Gastroesophageal sphincter (tissue), 4 donors: Measurements from ENCODE around the gene TBCD. TPM values are rescaled to one million over a fixed set of nuclear protein-coding genes. Genes with fewer than 3 reads are reported as not detected.

ENCODE experiments used
- ATAC-seq: fragments of 150-250 bp; one replicate; pipeline ENCODE4 v1.9.1; 2016; ENCODE audit warnings: mild to moderate bottlenecking, moderate library complexity
- H3K27ac ChIP-seq, 4 donors: fragments of 200-600 bp; sonication (generic) in 3 of 4; 1 replicate in 3 of 4; 2 replicates in 1 of 4; pipeline ENCODE4 v1.5.1; 2016 to 2019
- H3K27me3 ChIP-seq: fragments of 200-600 bp; sonication (generic); one replicate; pipeline ENCODE4 v1.5.1; 2019
- H3K36me3 ChIP-seq, 2 donors: fragments of 200-600 bp; sonication (generic); one replicate each; pipeline ENCODE4 v1.5.1; 2019; ENCODE audit warnings: control low read depth in 1 of 2
- H3K4me1 ChIP-seq, 3 donors: fragments of 200-600 bp; sonication (generic); 1 replicate in 2 of 3; 2 replicates in 1 of 3; pipeline ENCODE4 v1.5.1; 2016 to 2019; ENCODE audit warnings: control low read depth in 2 of 3
- H3K4me3 ChIP-seq, 2 donors: fragments of 200-600 bp; sonication (generic); one replicate each; pipeline ENCODE4 v1.5.1; 2019; ENCODE audit warnings: mild to moderate bottlenecking in 1 of 2, moderate library complexity in 1 of 2
- H3K9me3 ChIP-seq, 3 donors: fragments of 200-600 bp; sonication (generic); one replicate each; pipeline ENCODE4 v1.5.1; 2017 to 2019; ENCODE audit warnings: control low read depth in 2 of 3
- CTCF ChIP-seq, 4 experiments: fragments of 200-600 bp in 2 of 4; fragments of 450-650 bp in 2 of 4; sonication (generic) in 1 of 4; IDR thresholded peaks; one replicate each; pipeline ENCODE4 v1.5.1; 2017 to 2019; ENCODE audit warnings: antibody characterized with exemption in 4 of 4, mild to moderate bottlenecking in 2 of 4, moderate library complexity in 2 of 4
- EP300 ChIP-seq: sonication (generic); formaldehyde crosslinking; IDR thresholded peaks from one replicate; pipeline ENCODE4 v1.6.1; 2017; ENCODE audit warnings: antibody characterized with exemption, mild to moderate bottlenecking
- POLR2A ChIP-seq, 2 donors: fragments of 450-650 bp; IDR thresholded peaks; one replicate each; pipeline ENCODE4 v1.6.1; 2017; ENCODE audit warnings: antibody characterized with exemption in 2 of 2, mild to moderate bottlenecking in 2 of 2, moderate library complexity in 1 of 2
- POLR2AphosphoS5 ChIP-seq: sonication (generic); formaldehyde crosslinking; IDR thresholded peaks from one replicate; pipeline ENCODE4 v1.6.1; 2017; ENCODE audit warnings: antibody characterized with exemption
- WGBS, 2 donors: methylation state at CpG; one replicate each; pipeline ENCODE4 v1.1.5; 2018; ENCODE audit warnings: low coverage in 1 of 2; 5-methylcytosine and 5-hydroxymethylcytosine counted together
- total RNA-seq, 4 donors: library from RNA; depleted of rRNA; stranded (reverse); fragments of >200 nt; gene quantifications; one replicate each; pipeline ENCODE4 v1.1.0, GENCODE V29; 2016

Gene TBCD
- total RNA-seq, 4 donors from 2014 or later, result 32.0 to 57.8 (median 47.0) TPM

- peaks cover 0 to 5% (median 3%) of the 10 kb centered on the region in 3 donors for H3K4me1 ChIP-seq
- ATAC-seq, result no peak
- H3K4me3 ChIP-seq, result no peak overlapping the region
- peaks cover 0 to 29% (median 0%) of the 10 kb centered on the region in 3 donors for H3K9me3 ChIP-seq
- no peak for TF ChIP-seq CTCF (IDR thresholded peaks at IDR 0.05)
- TF ChIP-seq EP300, result no peak
- no peak for TF ChIP-seq POLR2A (IDR thresholded peaks at IDR 0.05)
- no peak for TF ChIP-seq POLR2AphosphoS5
- 80 to 82% methylated on average over 1 to 2 of the region's 30 CpGs for WGBS, 2 donors
- H3K36me3 ChIP-seq, result peaks cover 0 to 17% of the 10 kb centered on the region in 2 donors
- no peak overlapping the region for H3K27ac ChIP-seq
- H3K27me3 ChIP-seq, result no peaks in the 10 kb centered on the region
These were observed 206.2 kb downstream of the TBCD start for GRCh38 chr17:82957961-82958561.

GRCh38 chr17:82959242-82959930, 207.5 kb downstream of the TBCD start:
- WGBS, 2 donors, result 86 to 87% methylated on average over 7 to 25 of the region's 28 CpGs
- no peak overlapping the region for H3K4me3 ChIP-seq

GRCh38 chr17:82959990-82960418, 208.1 kb downstream of the TBCD start:
- Histone ChIP-seq H3K9me3 (peaks cover 0 to 13% (median 0%) of the 10 kb centered on the region in 3 donors), H3K4me3 (no peak overlapping the region), H3K36me3 (peaks cover 0 to 17% of the 10 kb centered on the region in 2 donors), H3K27me3 (no peaks in the 10 kb centered on the region), H3K4me1 (peaks cover 0 to 12% (median 9%) of the 10 kb centered on the region in 3 donors), H3K27ac (no peak overlapping the region)
- WGBS, 2 donors, result 70% methylated on average over 2 of the region's 23 CpGs; no CpG with 5 or more reads in 1 of the 2 donors
- TF ChIP-seq POLR2A (IDR thresholded peaks at IDR 0.05) (no peak), POLR2AphosphoS5 (no peak), EP300 (no peak), CTCF (IDR thresholded peaks at IDR 0.05) (no peak)
- no peak for ATAC-seq

More at GRCh38 chr17:82959242-82959930, 207.5 kb downstream of the TBCD start:
- no peaks in the 10 kb centered on the region for H3K27me3 ChIP-seq
- peaks cover 0 to 12% (median 9%) of the 10 kb centered on the region in 3 donors for H3K4me1 ChIP-seq
- H3K27ac ChIP-seq, result no peak overlapping the region
- no peak for TF ChIP-seq EP300
- ATAC-seq, result no peak
- peaks cover 0 to 19% (median 0%) of the 10 kb centered on the region in 3 donors for H3K9me3 ChIP-seq
- peaks cover 0 to 17% of the 10 kb centered on the region in 2 donors for H3K36me3 ChIP-seq

GRCh38 chr17:82960419-82961271, 208.8 kb downstream of the TBCD start:
- no peak overlapping the region for H3K4me3 ChIP-seq
- no peak for TF ChIP-seq POLR2A (IDR thresholded peaks at IDR 0.05)
- no peak for TF ChIP-seq POLR2AphosphoS5
- peaks cover 0 to 7% (median 0%) of the 10 kb centered on the region in 3 donors for H3K9me3 ChIP-seq
- peaks cover 0 to 14% of the 10 kb centered on the region in 2 donors for H3K36me3 ChIP-seq
- ATAC-seq, result no peak
- H3K27ac ChIP-seq, result no peak overlapping the region
- no peaks in the 10 kb centered on the region for H3K27me3 ChIP-seq
- 100% methylated on average over 1 of the region's 67 CpGs; no CpG with 5 or more reads in 1 of the 2 donors for WGBS, 2 donors
- H3K4me1 ChIP-seq, result peaks cover 0 to 12% (median 9%) of the 10 kb centered on the region in 3 donors

- ATAC-seq, result no peak
- Histone ChIP-seq H3K36me3 (peaks cover 0 to 5% of the 10 kb centered on the region in 2 donors), H3K27ac (no peak overlapping the region), H3K27me3 (no peaks in the 10 kb centered on the region), H3K4me3 (no peak overlapping the region), H3K9me3 (no peaks in the 10 kb centered on the region), H3K4me1 (peaks cover 0 to 12% (median 9%) of the 10 kb centered on the region in 3 donors)
- TF ChIP-seq CTCF (IDR thresholded peaks at IDR 0.05), result no peak
- no peak for TF ChIP-seq POLR2A (IDR thresholded peaks at IDR 0.05)
- WGBS, 2 donors, result 84% methylated on average over 5 of the region's 19 CpGs; no CpG with 5 or more reads in 1 of the 2 donors
These were observed 209.7 kb downstream of the TBCD start for GRCh38 chr17:82961366-82962162.
